Measurements from ENCODE around the gene AK9. TPM values are rescaled to one million over a fixed set of nuclear protein-coding genes. Genes with fewer than 3 reads are reported as not detected.

Gene AK9
- total RNA-seq, 1 experiment from 2014 or later, result 3.5 TPM

- TF ChIP-seq REST (IDR thresholded peaks at IDR 0.05; ENCODE audit: low read depth), result no peak
- TF ChIP-seq, protein P1, sequence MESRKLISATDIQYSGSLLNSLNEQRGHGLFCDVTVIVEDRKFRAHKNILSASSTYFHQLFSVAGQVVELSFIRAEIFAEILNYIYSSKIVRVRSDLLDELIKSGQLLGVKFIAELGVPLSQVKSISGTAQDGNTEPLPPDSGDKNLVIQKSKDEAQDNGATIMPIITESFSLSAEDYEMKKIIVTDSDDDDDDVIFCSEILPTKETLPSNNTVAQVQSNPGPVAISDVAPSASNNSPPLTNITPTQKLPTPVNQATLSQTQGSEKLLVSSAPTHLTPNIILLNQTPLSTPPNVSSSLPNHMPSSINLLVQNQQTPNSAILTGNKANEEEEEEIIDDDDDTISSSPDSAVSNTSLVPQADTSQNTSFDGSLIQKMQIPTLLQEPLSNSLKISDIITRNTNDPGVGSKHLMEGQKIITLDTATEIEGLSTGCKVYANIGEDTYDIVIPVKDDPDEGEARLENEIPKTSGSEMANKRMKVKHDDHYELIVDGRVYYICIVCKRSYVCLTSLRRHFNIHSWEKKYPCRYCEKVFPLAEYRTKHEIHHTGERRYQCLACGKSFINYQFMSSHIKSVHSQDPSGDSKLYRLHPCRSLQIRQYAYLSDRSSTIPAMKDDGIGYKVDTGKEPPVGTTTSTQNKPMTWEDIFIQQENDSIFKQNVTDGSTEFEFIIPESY (IDR thresholded peaks at IDR 0.05; ENCODE audit: extremely low read depth, insufficient replicate concordance, low read length), result no peak
- TF ChIP-seq ZNF274 (IDR thresholded peaks at IDR 0.05; ENCODE audit: low read depth, low read length), result no peak
- TF ChIP-seq POLR2AphosphoS5 (IDR thresholded peaks at IDR 0.05; ENCODE audit: low read depth, low read length), result no peak
Observed at GRCh38 chr6:109523478-109523877, 167.5 kb downstream of the AK9 start (continued).

GRCh38 chr6:109521080-109521479, 169.9 kb downstream of the AK9 start:
- no peak overlapping the region for H3K27ac ChIP-seq (ENCODE audit: low read depth, low read length)
- no TSS peak for BruUV-seq (replicated peaks)
- no peaks in the 10 kb centered on the region for H3K9me2 ChIP-seq (ENCODE audit: insufficient read depth)
- POLR2A ChIA-PET, result no interaction called here
- ATAC-seq (no peak), DNase-seq (ENCODE audit: low read depth, low spot score) (no peak)
- H3K4me2 ChIP-seq (ENCODE audit: low read length), result no peak overlapping the region
- intact Hi-C loops (cut with micrococcal nuclease), result no loop called here
- H3K4me1 ChIP-seq (ENCODE audit: control insufficient read depth in 1 of 2, insufficient read depth in 2 of 2, low read length in 2 of 2), result no peaks in the 10 kb centered on the region
- H3K9me3 ChIP-seq (ENCODE audit: control insufficient read depth in 1 of 2, insufficient read depth in 1 of 2, low read depth in 1 of 2, low read length in 2 of 2), result no peaks in the 10 kb centered on the region
- RAD21 ChIA-PET (ENCODE audit: low non-redundant PET in 1 of 2, low total read pairs in 2 of 2, uncharacterized antibody in 2 of 2, unreplicated experiment in 2 of 2), result no interaction called here
- TF ChIP-seq ZNF274 (IDR thresholded peaks at IDR 0.05; ENCODE audit: low read depth, low read length) (no peak), EZH2 (IDR thresholded peaks at IDR 0.05) (no peak), EGR1 (IDR thresholded peaks at IDR 0.05; ENCODE audit: low read depth) (no peak), SP1 (IDR thresholded peaks at IDR 0.05; ENCODE audit: low read depth) (no peak), EZH2phosphoT487 (IDR thresholded peaks at IDR 0.05; ENCODE audit: borderline replicate concordance) (no peak), CBX3 (IDR thresholded peaks at IDR 0.05; ENCODE audit: low read depth) (no peak), CEBPB (IDR thresholded peaks at IDR 0.05; ENCODE audit: low read depth) (no peak), SIN3A (IDR thresholded peaks at IDR 0.05; ENCODE audit: low read depth) (no peak), ELF1 (IDR thresholded peaks at IDR 0.05; ENCODE audit: borderline replicate concordance, low read depth) (no peak), POLR2A (IDR thresholded peaks at IDR 0.05; ENCODE audit: borderline replicate concordance, extremely low read depth, insufficient read depth, insufficient read length) (no peak), TCF7L2 (IDR thresholded peaks at IDR 0.05; ENCODE audit: borderline replicate concordance, extremely low read depth, insufficient read depth, insufficient read length) (no peak), POLR2AphosphoS5 (IDR thresholded peaks at IDR 0.05; ENCODE audit: low read depth, low read length) (no peak), ZFX (IDR thresholded peaks at IDR 0.05) (no peak), YY1 (IDR thresholded peaks at IDR 0.05; ENCODE audit: extremely low read depth, insufficient replicate concordance, low read depth, low read length) (no peak)
- TF ChIP-seq, protein P2, sequence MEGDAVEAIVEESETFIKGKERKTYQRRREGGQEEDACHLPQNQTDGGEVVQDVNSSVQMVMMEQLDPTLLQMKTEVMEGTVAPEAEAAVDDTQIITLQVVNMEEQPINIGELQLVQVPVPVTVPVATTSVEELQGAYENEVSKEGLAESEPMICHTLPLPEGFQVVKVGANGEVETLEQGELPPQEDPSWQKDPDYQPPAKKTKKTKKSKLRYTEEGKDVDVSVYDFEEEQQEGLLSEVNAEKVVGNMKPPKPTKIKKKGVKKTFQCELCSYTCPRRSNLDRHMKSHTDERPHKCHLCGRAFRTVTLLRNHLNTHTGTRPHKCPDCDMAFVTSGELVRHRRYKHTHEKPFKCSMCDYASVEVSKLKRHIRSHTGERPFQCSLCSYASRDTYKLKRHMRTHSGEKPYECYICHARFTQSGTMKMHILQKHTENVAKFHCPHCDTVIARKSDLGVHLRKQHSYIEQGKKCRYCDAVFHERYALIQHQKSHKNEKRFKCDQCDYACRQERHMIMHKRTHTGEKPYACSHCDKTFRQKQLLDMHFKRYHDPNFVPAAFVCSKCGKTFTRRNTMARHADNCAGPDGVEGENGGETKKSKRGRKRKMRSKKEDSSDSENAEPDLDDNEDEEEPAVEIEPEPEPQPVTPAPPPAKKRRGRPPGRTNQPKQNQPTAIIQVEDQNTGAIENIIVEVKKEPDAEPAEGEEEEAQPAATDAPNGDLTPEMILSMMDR (IDR thresholded peaks at IDR 0.05 in 2 of 3, conservative IDR thresholded peaks at IDR 0.05 in 1 of 3; ENCODE audit: borderline replicate concordance in 1 of 3, insufficient read depth in 1 of 3, low read depth in 2 of 3, low read length in 2 of 3), result no peak
- TF ChIP-seq, protein P3, sequence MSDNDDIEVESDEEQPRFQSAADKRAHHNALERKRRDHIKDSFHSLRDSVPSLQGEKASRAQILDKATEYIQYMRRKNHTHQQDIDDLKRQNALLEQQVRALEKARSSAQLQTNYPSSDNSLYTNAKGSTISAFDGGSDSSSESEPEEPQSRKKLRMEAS (IDR thresholded peaks at IDR 0.05), result no peak
- H3K36me3 ChIP-seq (ENCODE audit: control insufficient read depth in 1 of 2, insufficient read depth in 2 of 2, low read length in 2 of 2), result no peaks in the 10 kb centered on the region
- H3K79me2 ChIP-seq (ENCODE audit: insufficient read depth, low read length), result no peaks in the 10 kb centered on the region
- H3K27me3 ChIP-seq (ENCODE audit: insufficient read depth, low read length), result no peaks in the 10 kb centered on the region
- H3K9ac ChIP-seq (ENCODE audit: low read length), result no peak overlapping the region
- H3K4me3 ChIP-seq (replicated peaks in 1 of 2; ENCODE audit: low read depth in 1 of 2, low read length in 2 of 2), result no peak overlapping the region
- CTCF ChIA-PET, result no interaction called here
- H2AFZ ChIP-seq (ENCODE audit: low read depth, low read length, poor library complexity, severe bottlenecking), result no peak overlapping the region
- H4K20me1 ChIP-seq (ENCODE audit: insufficient read depth), result no peaks in the 10 kb centered on the region
